HCT116 (cell line): ENCODE measurements around the gene MVB12A. TPM values are rescaled to one million over a fixed set of nuclear protein-coding genes. Genes with fewer than 3 reads are reported as not detected.

ENCODE experiments used
- ATAC-seq: fragments of 200-7000 bp; cut with Tn5 transposase; 2 replicates; pipeline ENCODE4 v1.9.1; 2020; ENCODE audit warnings: mild to moderate bottlenecking, moderate library complexity
- BruUV-seq: library from RNA; stranded (reverse); fragments of 400-500 nt; replicated peaks from 2 replicates; lab custom pipeline; 2021; lab: Mats Ljungman, UMichigan
- CTCF ChIA-PET: fragments of 300-600 bp; sonication (Branson Sonifier 250); formaldehyde crosslinking; loops from one replicate; lab custom pipeline; 2021; ENCODE audit warnings: antibody characterized with exemption; lab: Charles Lee
- POLR2A ChIA-PET: fragments of 300-600, 350-600 bp; sonication (Branson Sonifier 250); formaldehyde crosslinking; loops from one replicate; lab custom pipeline; 2021; ENCODE audit warnings: antibody characterized with exemption; lab: Charles Lee
- RAD21 ChIA-PET, 2 experiments: fragments of 300-600 bp; sonication (Branson Sonifier 250); formaldehyde crosslinking; loops; one replicate each; lab custom pipeline; 2023; ENCODE audit warnings: low total read pairs in 2 of 2; ENCODE audit not compliant: uncharacterized antibody in 2 of 2, unreplicated experiment in 2 of 2, low non-redundant PET in 1 of 2; lab: Charles Lee
- DNase-seq: peaks from one replicate; pipeline ENCODE4 v3.0.0-alpha.2; 2010; ENCODE audit warnings: low read depth, low spot score
- H2AFZ ChIP-seq: fragments of 200-600 bp; shearing (Covaris generic), sonication (generic); 2 replicates; pipeline ENCODE4 v1.6.1; 2017; ENCODE audit warnings: low read depth, mixed run types, mixed read lengths, antibody characterized with exemption, low read length; ENCODE audit not compliant: poor library complexity, severe bottlenecking
- H3K27ac ChIP-seq: 2 replicates; pipeline ENCODE4 v1.5.1; 2012; ENCODE audit warnings: low read depth, low read length
- H3K27me3 ChIP-seq: fragments of 200-600 bp; sonication (generic); 2 replicates; pipeline ENCODE4 v1.6.1; 2016; ENCODE audit warnings: mixed run types, low read length, mixed read lengths; ENCODE audit not compliant: insufficient read depth
- H3K36me3 ChIP-seq, 2 experiments: fragments of 200-500 bp in 1 of 2; fragments of 200-600 bp in 1 of 2; sonication (Bioruptor generic) in 1 of 2; sonication (generic) in 1 of 2; 2 replicates each; pipeline versions ENCODE4 v1.5.1 to v1.6.1; 2014 to 2016; ENCODE audit warnings: low read length in 2 of 2, inconsistent platforms in 1 of 2, mixed read lengths in 1 of 2, mixed run types in 1 of 2; ENCODE audit not compliant: insufficient read depth in 2 of 2, control insufficient read depth in 1 of 2
- H3K4me1 ChIP-seq, 2 experiments: fragments of 200-600 bp in 1 of 2; sonication (generic) in 1 of 2; 2 replicates each; pipeline versions ENCODE4 v1.5.1 to v1.6.1; 2012 to 2017; ENCODE audit warnings: low read length in 2 of 2, inconsistent platforms in 1 of 2, mild to moderate bottlenecking in 1 of 2, mixed read lengths in 1 of 2, mixed run types in 1 of 2, moderate library complexity in 1 of 2; ENCODE audit not compliant: insufficient read depth in 2 of 2, control insufficient read depth in 1 of 2
- H3K4me2 ChIP-seq: fragments of 200-600 bp; sonication (generic); 2 replicates; pipeline ENCODE4 v1.6.1; 2017; ENCODE audit warnings: mixed run types, low read length, mixed read lengths
- H3K4me3 ChIP-seq, 2 experiments: fragments of 200-600 bp in 1 of 2; sonication (generic) in 1 of 2; replicated peaks in 1 of 2; 2 replicates each; pipeline ENCODE4 v1.5.1; 2011 to 2016; ENCODE audit warnings: low read length in 2 of 2, control low read depth in 1 of 2, low read depth in 1 of 2, mild to moderate bottlenecking in 1 of 2, mixed read lengths in 1 of 2, mixed run types in 1 of 2
- H3K79me2 ChIP-seq: fragments of 200-600 bp; sonication (generic); 2 replicates; pipeline ENCODE4 v1.6.1; 2017; ENCODE audit warnings: mild to moderate bottlenecking, mixed run types, low read length, moderate library complexity, mixed read lengths; ENCODE audit not compliant: insufficient read depth
- H3K9ac ChIP-seq: fragments of 200-600 bp; sonication (generic); 2 replicates; pipeline ENCODE4 v1.6.1; 2016; ENCODE audit warnings: low read length, mixed read lengths
- H3K9me2 ChIP-seq: fragments of 200-600 bp; sonication (generic), shearing (Covaris generic); 2 replicates; pipeline ENCODE4 v1.6.1; 2017; ENCODE audit warnings: mixed run types, mild to moderate bottlenecking, moderate library complexity; ENCODE audit not compliant: insufficient read depth
- H3K9me3 ChIP-seq, 2 experiments: fragments of 200-500 bp in 1 of 2; fragments of 200-600 bp in 1 of 2; sonication (Bioruptor generic) in 1 of 2; sonication (generic) in 1 of 2; 2 replicates each; pipeline ENCODE4 v1.6.1; 2014 to 2017; ENCODE audit warnings: low read length in 2 of 2, mixed read lengths in 2 of 2, inconsistent platforms in 1 of 2, low read depth in 1 of 2, mild to moderate bottlenecking in 1 of 2, mixed run types in 1 of 2, moderate library complexity in 1 of 2; ENCODE audit not compliant: control insufficient read depth in 1 of 2, insufficient read depth in 1 of 2
- H4K20me1 ChIP-seq: fragments of 200-600 bp; sonication (generic), shearing (Covaris generic); 2 replicates; pipeline ENCODE4 v1.6.1; 2017; ENCODE audit warnings: mixed run types, mild to moderate bottlenecking, moderate library complexity; ENCODE audit not compliant: insufficient read depth
- ATF3 ChIP-seq: IDR thresholded peaks from 2 replicates; pipeline ENCODE4 v1.6.1; 2012
- CBX3 ChIP-seq: IDR thresholded peaks from 2 replicates; pipeline ENCODE4 v1.6.1; 2012; ENCODE audit warnings: low read depth
- EGR1 ChIP-seq: IDR thresholded peaks from 2 replicates; pipeline ENCODE4 v1.6.1; 2012; ENCODE audit warnings: low read depth
- ELF1 ChIP-seq: IDR thresholded peaks from 2 replicates; pipeline ENCODE4 v1.6.1; 2012; ENCODE audit warnings: low read depth, borderline replicate concordance
- EZH2phosphoT487 ChIP-seq: fragments of 200-600 bp; IDR thresholded peaks from 2 replicates; pipeline ENCODE4 v1.6.1; 2018; ENCODE audit warnings: antibody characterized with exemption, borderline replicate concordance
- FOSL1 ChIP-seq: IDR thresholded peaks from 2 replicates; pipeline ENCODE4 v1.6.1; 2012; ENCODE audit warnings: low read depth
- POLR2AphosphoS5 ChIP-seq: IDR thresholded peaks from 2 replicates; pipeline ENCODE4 v1.6.1; 2011; ENCODE audit warnings: mild to moderate bottlenecking, low read depth, low read length, moderate library complexity
- RAD21 ChIP-seq: IDR thresholded peaks from 2 replicates; pipeline ENCODE4 v1.6.1; 2012; ENCODE audit warnings: low read depth, mild to moderate bottlenecking
- REST ChIP-seq: IDR thresholded peaks from 2 replicates; pipeline ENCODE4 v1.6.1; 2012; ENCODE audit warnings: low read depth
- TCF7L2 ChIP-seq: IDR thresholded peaks from 2 replicates; pipeline ENCODE4 v1.7.0; 2011; ENCODE audit warnings: borderline replicate concordance, inconsistent platforms; ENCODE audit not compliant: insufficient read depth, insufficient read length; ENCODE audit errors: extremely low read depth
- YY1 ChIP-seq: IDR thresholded peaks from 2 replicates; pipeline ENCODE4 v1.6.1; 2011; ENCODE audit warnings: low read length, low read depth, moderate library complexity, mild to moderate bottlenecking; ENCODE audit not compliant: insufficient replicate concordance; ENCODE audit errors: extremely low read depth
- ZFX ChIP-seq: fragments of 450-650 bp; IDR thresholded peaks from 2 replicates; pipeline ENCODE4 v1.6.1; 2017
- intact Hi-C: fragments of 100-400 bp; cut with micrococcal nuclease; formaldehyde crosslinking; loops from 2 replicates; pipeline ENCODE4 v1.10.0; 2022
- total RNA-seq: library from RNA; stranded (reverse); gene quantifications from one replicate; pipeline ENCODE4 v1.2.1, GENCODE V29; 2021; ENCODE audit not compliant: unreplicated experiment

MVB12A gene
- total RNA-seq, 1 experiment from 2014 or later = 91.7 TPM

GRCh38 chr19:17467471-17468301 is 47.8 kb downstream of the MVB12A start:
- peak overlapping the region; percentile 32 for H2AFZ ChIP-seq
- H3K9me3 ChIP-seq = no peaks in the 10 kb centered on the region
- RAD21 ChIA-PET = no interaction called here
- CTCF ChIA-PET = interaction anchor here (1.5 to 2.7 kb wide), 4 partner anchors 26 to 82 kb away, joined by 5 to 16 read pairs (median 6); no protein-coding TSS in a partner anchor
- no peak overlapping the region for H3K27ac ChIP-seq
- no peaks in the 10 kb centered on the region for H3K9me2 ChIP-seq
- H3K4me3 ChIP-seq = no peak overlapping the region
- POLR2A ChIA-PET = interaction anchor here (0.7 kb wide), 1 partner anchor 82 kb away, joined by 3 read pairs; no protein-coding TSS in a partner anchor
- BruUV-seq = no TSS peak
- intact Hi-C loops = loop anchor here (2.0 kb wide), 1 partner anchor 121 kb away; no protein-coding TSS in a partner anchor
- H3K36me3 ChIP-seq = no peaks in the 10 kb centered on the region
- H3K4me2 ChIP-seq = no peak overlapping the region
- no peak for TF ChIP-seq EZH2phosphoT487
- no peak for TF ChIP-seq POLR2AphosphoS5
- TF ChIP-seq ZFX = no peak
- TF ChIP-seq RAD21 = no peak
- TF ChIP-seq EGR1 = no peak
- H4K20me1 ChIP-seq = no peaks in the 10 kb centered on the region
- no peak for DNase-seq
- ATAC-seq = no peak
- H3K9ac ChIP-seq = no peak overlapping the region
- H3K79me2 ChIP-seq = no peaks in the 10 kb centered on the region; the same call in 1 of the 2 replicates
- peaks cover 22 to 48% of the 10 kb centered on the region in 2 experiments for H3K4me1 ChIP-seq
- H3K27me3 ChIP-seq = no peaks in the 10 kb centered on the region

- Histone ChIP-seq H3K4me3 (no peak overlapping the region), H3K9ac (peak overlapping the region; percentile 82), H4K20me1 (no peaks in the 10 kb centered on the region), H3K79me2 (no peaks in the 10 kb centered on the region; the same call in 1 of the 2 replicates), H3K4me2 (peak overlapping the region; percentile 98), H3K9me2 (no peaks in the 10 kb centered on the region), H3K4me1 (peaks cover 30 to 56% of the 10 kb centered on the region in 2 experiments), H3K9me3 (no peaks in the 10 kb centered on the region), H3K36me3 (no peaks in the 10 kb centered on the region), H2AFZ (no peak overlapping the region), H3K27me3 (no peaks in the 10 kb centered on the region), H3K27ac (peak overlapping the region; percentile 69)
- intact Hi-C loops = no loop called here
- CTCF ChIA-PET = interaction anchor here (1.9 kb wide), 1 partner anchor 28 kb away, joined by 5 read pairs; no protein-coding TSS in a partner anchor
- RAD21 ChIA-PET = no interaction called here
- DNase-seq = no peak
- POLR2A ChIA-PET = interaction anchor here (0.7 kb wide), 1 partner anchor 83 kb away, joined by 3 read pairs; no protein-coding TSS in a partner anchor
- BruUV-seq = no TSS peak
- no peak for ATAC-seq
- TF ChIP-seq REST (no peak), RAD21 (no peak), FOSL1 (no peak), EZH2phosphoT487 (no peak), ATF3 (no peak), YY1 (no peak), CBX3 (no peak), TCF7L2 (no peak), ELF1 (no peak), ZFX (no peak)
Observed at GRCh38 chr19:17468302-17469091, 48.6 kb downstream of the MVB12A start.
